H1 (cell line): ENCODE results near the gene MYL6B. TPM values are rescaled to one million over a fixed set of nuclear protein-coding genes. Genes with fewer than 3 reads are reported as not detected.

Experiments used
- RAD21 ChIP-seq, 2 experiments: IDR thresholded peaks in 1 of 2; conservative IDR thresholded peaks in 1 of 2; 2 replicates each; pipeline ENCODE4 v1.6.1; 2011; ENCODE audit warnings: low read depth in 2 of 2, low read length in 2 of 2, improper control_type of control experiment in 1 of 2, inconsistent platforms in 1 of 2, mild to moderate bottlenecking in 1 of 2, moderate library complexity in 1 of 2
- RFX5 ChIP-seq: IDR thresholded peaks from 2 replicates; pipeline ENCODE4 v1.6.1; 2011; ENCODE audit warnings: low read depth, low read length, improper control_type of control experiment, borderline replicate concordance
- SIRT6 ChIP-seq: IDR thresholded peaks from one replicate; pipeline ENCODE4 v1.7.1; 2012; ENCODE audit warnings: low read length, inconsistent platforms
- polyA plus RNA-seq, 7 experiments: library from polyadenylated mRNA; depleted of rRNA in 3 of 7; stranded (reverse) in 5 of 7; unstranded in 2 of 7; fragments of >200 nt in 5 of 7; fragments of 200-250 nt in 2 of 7; gene quantifications; 1 replicate in 5 of 7; 2 replicates in 1 of 7; 4 replicates in 1 of 7; pipeline versions ENCODE4 v1.2.1 to v1.2.3, GENCODE V29; 2011 to 2013; ENCODE audit warnings: missing spikeins in 2 of 7, mixed read lengths in 2 of 7
- total RNA-seq: library from RNA; stranded (reverse); fragmentation: NEBNext Ultra II Directional; extraction: Animal tissue kit (Norgen Biotek cat#: 25700); gene quantifications from 2 replicates; pipeline ENCODE4 v1.2.1, GENCODE V29; 2021

The MYL6B gene
- total and polyA plus RNA-seq, 2 of the 8 experiments (the other 6 are each of a cell fraction or from before 2014, with no cell fraction given) = 163 to 202 TPM

DNA sequence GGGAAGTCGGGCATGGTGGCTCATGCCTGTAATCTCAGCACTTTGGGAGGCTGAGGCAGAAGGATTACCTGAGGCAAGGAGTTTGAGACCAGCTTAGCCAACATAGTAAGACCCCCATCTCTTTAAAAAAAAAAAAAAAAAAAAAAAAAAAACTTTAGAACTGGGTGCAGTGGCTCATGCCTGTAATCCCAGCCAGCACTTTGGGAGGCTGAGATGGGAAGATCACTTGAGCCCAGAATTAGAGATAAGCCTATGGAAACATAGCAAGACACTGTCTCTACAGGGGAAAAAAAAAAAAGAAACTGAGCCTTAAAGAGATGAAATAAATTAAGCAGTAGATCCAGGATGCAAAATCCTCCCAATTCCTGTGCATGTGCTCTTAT is 49.7 kb upstream of the MYL6B start (continued):
- TF ChIP-seq RAD21 (IDR thresholded peaks at IDR 0.05 in 1 of 2, conservative IDR thresholded peaks at IDR 0.05 in 1 of 2; ENCODE audit: low read depth in 2 of 2, low read length in 2 of 2) = no peak
- no peak for TF ChIP-seq RFX5
- no peak for TF ChIP-seq SIRT6
